Spinal cord (tissue), 10 donors: Measurements from ENCODE around the gene FARSA. TPM values are rescaled to one million over a fixed set of nuclear protein-coding genes. Genes with fewer than 3 reads are reported as not detected.
A peak's percentile ranks its signal among the peaks of the same experiment; 100 is the strongest.
"Not testable (repeated sequence)": the region's sequence is repeated elsewhere in the genome, so short reads cannot be mapped to it uniquely, and the experiment has no call there.

Experiments used
- DNase-seq, 6 donors: peaks; one replicate each; pipeline versions ENCODE4 v3.0.0 to v3.0.0-alpha.2; 2013 to 2015; ENCODE audit warnings: low spot score in 6 of 6, low read depth in 4 of 6
- H3K27ac ChIP-seq: one replicate; pipeline ENCODE4 v1.5.1; 2013; ENCODE audit warnings: low read depth, low read length, control low read depth
- H3K27me3 ChIP-seq: one replicate; pipeline ENCODE4 v1.6.1; 2013; ENCODE audit warnings: low read length; ENCODE audit not compliant: control insufficient read depth, insufficient read depth
- H3K36me3 ChIP-seq: one replicate; pipeline ENCODE4 v1.6.1; 2013; ENCODE audit warnings: low read length; ENCODE audit not compliant: control insufficient read depth, insufficient read depth
- H3K4me1 ChIP-seq: one replicate; pipeline ENCODE4 v1.6.1; 2013; ENCODE audit warnings: low read length; ENCODE audit not compliant: control insufficient read depth, insufficient read depth
- H3K4me3 ChIP-seq: one replicate; pipeline ENCODE4 v1.5.1; 2013; ENCODE audit warnings: low read depth, low read length, control low read depth
- H3K9me3 ChIP-seq: one replicate; pipeline ENCODE4 v1.6.1; 2013; ENCODE audit warnings: low read length; ENCODE audit not compliant: control insufficient read depth, insufficient read depth
- WGBS: methylation state at CpG from one replicate; pipeline ENCODE4 v1.1.5; 2013; ENCODE audit warnings: missing lambda C conversion rate; ENCODE audit not compliant: insufficient coverage; 5-methylcytosine and 5-hydroxymethylcytosine counted together
- polyA plus RNA-seq, 2 donors: library from polyadenylated mRNA; unstranded; fragments of 120-200 nt; gene quantifications; one replicate each; pipeline ENCODE4 v1.2.1, GENCODE V29; 2013; ENCODE audit not compliant: insufficient read length in 2 of 2
- total RNA-seq, 2 donors: library from RNA; depleted of rRNA in 1 of 2; stranded (reverse); fragments of 120-200 nt in 1 of 2; fragments of >200 nt in 1 of 2; gene quantifications; one replicate each; pipeline versions ENCODE4 v1.2.3 to v1.2.4, GENCODE V29; 2013 to 2014
- donor health status: healthy.

The FARSA gene
- total and polyA plus RNA-seq, 4 donors: 41.3 to 80.6 (median 64.0) TPM

DNA sequence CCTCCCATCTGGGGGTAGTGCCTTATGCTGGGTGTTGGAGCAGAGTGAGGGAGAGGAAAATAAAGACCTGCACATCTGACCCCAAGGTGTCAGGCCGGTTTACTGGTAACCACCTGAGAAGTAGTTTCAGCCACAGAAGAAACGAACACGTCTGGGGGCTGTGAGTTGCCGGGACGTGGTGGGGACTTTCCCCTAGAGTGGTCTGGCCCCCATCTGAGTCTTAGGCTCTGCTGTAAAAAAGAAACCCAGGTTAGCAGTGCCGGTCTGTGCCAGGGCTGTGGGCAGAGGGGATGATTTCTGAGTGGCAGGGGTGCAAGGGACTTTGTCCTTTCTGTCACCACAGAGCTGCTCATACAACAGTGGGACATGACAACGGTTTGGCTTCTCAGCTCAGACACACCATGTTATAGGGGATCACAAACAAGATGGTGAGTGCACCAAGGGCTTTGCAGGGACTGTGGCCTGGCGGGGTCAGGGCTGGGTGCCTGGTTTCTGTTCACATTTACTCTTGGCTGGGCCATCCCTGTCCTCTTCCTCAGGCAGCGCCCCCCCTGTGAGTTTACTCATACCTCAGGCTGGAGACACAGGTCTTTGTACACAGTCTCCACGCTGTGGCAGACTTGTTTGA, 33.5 kb downstream of the FARSA start:
- Histone ChIP-seq H3K9me3 (no peaks in the 10 kb centered on the region), H3K27me3 (no peaks in the 10 kb centered on the region), H3K4me1 (no peaks in the 10 kb centered on the region), H3K36me3 (peaks cover 57% of the 10 kb centered on the region), H3K4me3 (no peak overlapping the region), H3K27ac (no peak overlapping the region)
- no peak for DNase-seq
- 87% methylated on average over 10 of the region's 10 CpGs for WGBS

- DNase-seq: no peak
- Histone ChIP-seq H3K27ac (no peak overlapping the region), H3K36me3 (peaks cover 68% of the 10 kb centered on the region), H3K27me3 (no peaks in the 10 kb centered on the region), H3K4me1 (peaks cover 9% of the 10 kb centered on the region), H3K4me3 (no peak overlapping the region), H3K9me3 (no peaks in the 10 kb centered on the region)
- 96% methylated on average over 17 of the region's 17 CpGs for WGBS
Observed at GRCh38 chr19:12896460-12896859, 37.1 kb downstream of the FARSA start.

DNA sequence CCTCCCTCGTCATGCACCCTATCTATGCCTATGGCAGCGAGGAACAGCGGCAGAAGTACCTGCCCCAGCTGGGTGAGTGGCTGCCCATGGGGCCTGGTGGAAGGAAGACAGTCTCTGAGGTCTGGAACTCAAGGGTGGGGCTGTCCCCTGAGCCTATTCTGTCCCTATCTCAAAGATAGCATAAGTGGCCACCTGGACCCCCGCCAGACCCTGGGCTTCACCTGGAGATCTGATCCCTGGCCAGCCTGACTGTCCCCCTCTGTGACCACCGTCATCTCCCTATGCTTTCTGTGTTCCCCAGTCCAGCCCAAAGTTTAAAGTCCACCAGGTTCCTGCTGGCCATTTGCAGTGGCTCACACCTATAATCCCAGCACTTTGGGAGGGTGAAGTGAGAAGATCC, 39.9 kb downstream of the FARSA start:
- Histone ChIP-seq H3K4me3 (no peak overlapping the region), H3K27me3 (no peaks in the 10 kb centered on the region), H3K27ac (no peak overlapping the region), H3K4me1 (peaks cover 17% of the 10 kb centered on the region), H3K9me3 (no peaks in the 10 kb centered on the region), H3K36me3 (peaks cover 56% of the 10 kb centered on the region)
- 100% methylated on average over 4 of the region's 5 CpGs for WGBS
- no peak for DNase-seq

GRCh38 chr19:12891553-12892021, 41.9 kb downstream of the FARSA start:
- Histone ChIP-seq H3K4me3 (peak overlapping the region; percentile 89), H3K9me3 (no peaks in the 10 kb centered on the region), H3K27me3 (peaks cover 5% of the 10 kb centered on the region), H3K27ac (no peak overlapping the region), H3K4me1 (peaks cover 17% of the 10 kb centered on the region), H3K36me3 (peaks cover 38% of the 10 kb centered on the region)
- WGBS: 2% methylated on average over 22 of the region's 26 CpGs
- DNase-seq: no peak

- Histone ChIP-seq H3K36me3 (peaks cover 32% of the 10 kb centered on the region), H3K27ac (peak within 1 kb of the TSS; percentile 88), H3K9me3 (no peaks in the 10 kb centered on the region), H3K4me3 (peak within 1 kb of the TSS; percentile 89), H3K4me1 (peaks cover 20% of the 10 kb centered on the region), H3K27me3 (peaks cover 11% of the 10 kb centered on the region)
- WGBS: 0% methylated on average over 49 of the region's 49 CpGs
- DNase-seq: peak; percentile 92 to 100 (median 98)
Observed at GRCh38 chr19:12890787-12891552, 42.5 kb downstream of the FARSA start, which contains the start of gene GCDH. Gene GCDH (plus strand): TSS chr19:12891160. CDS start chr19:12891305, 145 bp downstream.

DNA sequence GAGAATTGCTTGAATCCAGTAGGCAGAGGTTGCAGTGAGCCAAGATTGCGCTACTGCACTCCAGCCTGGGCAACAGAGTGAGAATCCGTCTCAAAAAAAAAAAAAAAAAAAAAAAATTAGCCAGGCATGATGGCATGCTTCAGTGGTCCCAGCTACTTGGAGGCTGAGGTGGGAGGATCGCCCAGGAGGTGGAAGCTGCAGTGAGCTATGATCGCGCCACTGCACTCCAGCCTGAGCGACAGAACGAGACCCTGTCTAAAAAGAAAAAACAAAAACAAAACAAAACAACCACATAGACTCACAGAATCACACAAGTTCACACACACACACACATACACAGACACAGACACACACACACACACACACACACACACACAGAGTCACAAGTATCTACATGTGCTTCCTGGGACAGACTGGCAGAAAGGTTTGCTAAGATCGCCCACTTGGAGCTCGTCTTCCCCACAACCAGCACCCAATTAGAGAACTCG, 43.2 kb downstream of the FARSA start:
- peak overlapping the region; percentile 89 for H3K4me3 ChIP-seq
- WGBS: 21% methylated on average over 7 of the region's 10 CpGs
- H3K4me1 ChIP-seq: peaks cover 26% of the 10 kb centered on the region
- peak overlapping the region; percentile 88 for H3K27ac ChIP-seq
- DNase-seq, H3K9me3 ChIP-seq: not testable (repeated sequence)
- H3K36me3 ChIP-seq: peaks cover 28% of the 10 kb centered on the region
- H3K27me3 ChIP-seq: peaks cover 16% of the 10 kb centered on the region

GRCh38 chr19:12888006-12888603, 45.4 kb downstream of the FARSA start:
- Histone ChIP-seq H3K4me1 (peaks cover 35% of the 10 kb centered on the region), H3K4me3 (no peak overlapping the region), H3K9me3 (no peaks in the 10 kb centered on the region), H3K27ac (no peak overlapping the region), H3K36me3 (peaks cover 11% of the 10 kb centered on the region), H3K27me3 (peaks cover 35% of the 10 kb centered on the region)
- 81% methylated on average over 3 of the region's 5 CpGs for WGBS
- no peak for DNase-seq

- WGBS: 72% methylated on average over 15 of the region's 17 CpGs
- Histone ChIP-seq H3K4me3 (no peak within 1 kb of the TSS), H3K27ac (no peak within 1 kb of the TSS), H3K4me1 (peaks cover 33% of the 10 kb centered on the region), H3K27me3 (peaks cover 36% of the 10 kb centered on the region), H3K9me3 (no peaks in the 10 kb centered on the region), H3K36me3 (peaks cover 7% of the 10 kb centered on the region)
- no peak for DNase-seq
Observed at GRCh38 chr19:12886969-12887747, 46.4 kb downstream of the FARSA start, which contains the start of gene KLF1. Gene KLF1 (minus strand): TSS chr19:12887201. CDS start chr19:12887140, 61 bp downstream.

DNA sequence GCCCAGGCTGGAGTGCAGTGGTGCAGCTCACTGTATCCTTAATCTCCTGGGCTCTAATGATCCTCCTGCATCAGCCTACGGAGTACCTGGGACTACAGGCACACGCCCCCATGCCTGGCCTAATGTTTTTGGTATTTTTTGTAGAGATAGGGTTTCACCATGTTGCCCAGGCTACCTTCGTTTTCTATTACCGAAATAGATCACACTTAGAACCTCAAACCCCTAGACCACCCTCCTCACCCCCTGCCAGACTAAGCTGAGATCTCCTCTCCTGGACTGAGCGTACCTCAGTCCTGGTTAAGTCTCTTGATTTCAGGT, 46.9 kb downstream of the FARSA start:
- Histone ChIP-seq H3K27ac (no peak overlapping the region), H3K4me3 (no peak overlapping the region), H3K36me3 (peaks cover 2% of the 10 kb centered on the region), H3K4me1 (peaks cover 32% of the 10 kb centered on the region), H3K27me3 (peaks cover 36% of the 10 kb centered on the region), H3K9me3 (no peaks in the 10 kb centered on the region)
- DNase-seq: no peak
- 75% methylated on average over 2 of the region's 5 CpGs for WGBS
